ENCODE results near the gene ATG9B. TPM values are rescaled to one million over a fixed set of nuclear protein-coding genes. Genes with fewer than 3 reads are reported as not detected.

Gene ATG9B
- total and polyA plus RNA-seq, 2 of the 13 experiments (the other 11 are each of a cell fraction or from before 2014, with no cell fraction given) = 0.24 TPM; not detected in 1

DNA sequence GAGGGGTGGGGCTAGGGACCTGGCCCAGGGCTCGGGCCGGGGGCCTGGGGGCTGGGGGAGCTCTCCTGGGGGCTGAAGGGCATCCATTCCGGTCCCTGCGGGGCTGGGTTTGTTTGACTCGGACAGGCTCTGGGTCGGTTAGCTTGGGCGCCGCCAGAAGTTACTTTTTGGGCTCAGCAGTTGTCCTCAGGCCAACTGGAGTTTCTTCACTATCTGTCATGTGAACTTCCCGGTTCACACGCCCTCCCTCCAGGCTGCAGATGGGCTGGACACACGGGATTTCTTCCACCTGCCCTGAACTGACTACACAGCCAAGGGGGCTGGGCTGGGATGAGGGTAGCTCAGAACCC, 38.9 kb upstream of the ATG9B start:
- Histone ChIP-seq H3K4me3 (replicated peaks in 1 of 3; ENCODE audit: insufficient read depth in 1 of 3, low read depth in 2 of 3, low read length in 3 of 3) (peak overlapping the region; percentile 62 to 80 (median 70)), H3K4me1 (ENCODE audit: insufficient read depth, low read length) (peaks cover 45% of the 10 kb centered on the region), H4K20me1 (ENCODE audit: insufficient read depth, low read length) (peaks cover 4% of the 10 kb centered on the region; the same call in 1 of the 2 replicates), H2AFZ (ENCODE audit: low read length) (no peak overlapping the region), H3K36me3 (replicated peaks in 1 of 2; ENCODE audit: control insufficient read depth in 1 of 2, insufficient read depth in 2 of 2, low read length in 2 of 2) (peaks cover 9 to 38% of the 10 kb centered on the region in 2 experiments; a peak in 4 of 5 replicates), H3K79me2 (ENCODE audit: insufficient read depth, low read length) (peaks cover 16% of the 10 kb centered on the region), H3K4me2 (ENCODE audit: low read depth, low read length) (peak overlapping the region; percentile 97), H3K9ac (ENCODE audit: insufficient read depth, low read depth, low read length) (peak overlapping the region; percentile 82), H3K27ac (ENCODE audit: extremely low read length, insufficient read depth, low read length) (peak overlapping the region; percentile 95), H3K9me3 (ENCODE audit: low read length) (no peaks in the 10 kb centered on the region), H3K27me3 (ENCODE audit: control insufficient read depth in 1 of 2, insufficient read depth in 2 of 2, low read length in 2 of 2) (no peaks in the 10 kb centered on the region; a peak in 1 of 5 replicates)
- DNase-seq (ENCODE audit: low spot score) (peak; percentile 41), ATAC-seq (peak; percentile 3), FAIRE-seq (no peak)
- intact Hi-C loops (cut with micrococcal nuclease; ENCODE audit: unreplicated experiment) (no loop called here), in situ Hi-C loops (cut with HindIII; ENCODE audit: extremely low pct_ligation_motif_present, low pct_unique_long_range_greater_than_20kb) (no loop called here)
- 0% methylated on average over 3 of the region's 11 CpGs for WGBS (ENCODE audit: low lambda C conversion rate)
- ChIA-PET CTCF (ENCODE audit: low intra/inter-chr PET ratio, low total read pairs) (no interaction called here), POLR2A (interaction anchor here (0.6 to 4.4 kb wide), 19 partner anchors 9 to 457 kb away, joined by 3 to 144 read pairs (median 6); partner anchors contain the start of genes ABCB8, ABCF2, AGAP3 and FASTK)
- BruUV-seq (replicated peaks) = no TSS peak
- TF ChIP-seq MTF2 (CRISPR knock-in tag; IDR thresholded peaks at IDR 0.05; ENCODE audit: borderline replicate concordance) (0 out of 2 replicates have a peak, but pooled peaks have one; percentile 64), SAP130 (CRISPR knock-in tag; IDR thresholded peaks at IDR 0.05; ENCODE audit: low read depth) (0 out of 2 replicates have a peak, but pooled peaks have one; percentile 2), ZNF670 (CRISPR knock-in tag; IDR thresholded peaks at IDR 0.05; ENCODE audit: borderline replicate concordance) (no peak), ZNF224 (CRISPR knock-in tag; IDR thresholded peaks at IDR 0.05) (0 out of 2 replicates have a peak, but pooled peaks have one; percentile 40)
- TF ChIP-seq, protein P1, sequence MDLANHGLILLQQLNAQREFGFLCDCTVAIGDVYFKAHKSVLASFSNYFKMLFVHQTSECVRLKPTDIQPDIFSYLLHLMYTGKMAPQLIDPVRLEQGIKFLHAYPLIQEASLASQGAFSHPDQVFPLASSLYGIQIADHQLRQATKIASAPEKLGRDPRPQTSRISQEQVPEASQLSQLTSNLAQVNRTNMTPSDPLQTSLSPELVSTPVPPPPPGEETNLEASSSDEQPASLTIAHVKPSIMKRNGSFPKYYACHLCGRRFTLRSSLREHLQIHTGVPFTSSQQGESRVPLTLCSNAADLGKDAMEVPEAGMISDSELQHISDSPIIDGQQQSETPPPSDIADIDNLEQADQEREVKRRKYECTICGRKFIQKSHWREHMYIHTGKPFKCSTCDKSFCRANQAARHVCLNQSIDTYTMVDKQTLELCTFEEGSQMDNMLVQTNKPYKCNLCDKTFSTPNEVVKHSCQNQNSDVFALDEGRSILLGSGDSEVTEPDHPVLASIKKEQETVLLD (CRISPR knock-in tag; IDR thresholded peaks at IDR 0.05; ENCODE audit: low read depth) = no peak
